H9 (cell line): ENCODE data around the gene MBTD1. TPM values are rescaled to one million over a fixed set of nuclear protein-coding genes. Genes with fewer than 3 reads are reported as not detected.
A peak's percentile ranks its signal among the peaks of the same experiment; 100 is the strongest.

Experiments used
- DNase-seq: peaks from one replicate; pipeline ENCODE4 v3.0.0-alpha.2; 2017
- H2AFZ ChIP-seq: one replicate; pipeline ENCODE4 v1.6.1; 2013; ENCODE audit warnings: mild to moderate bottlenecking, low read length, control low read depth, moderate library complexity
- H2AK5ac ChIP-seq: 2 replicates; pipeline ENCODE4 v1.6.1; 2013; ENCODE audit warnings: low read length, control low read depth, mixed read lengths; ENCODE audit not compliant: insufficient read length
- H2BK120ac ChIP-seq: one replicate; pipeline ENCODE4 v1.6.1; 2013; ENCODE audit warnings: low read depth, mild to moderate bottlenecking, low read length, control low read depth, inconsistent platforms; ENCODE audit not compliant: poor library complexity, severe bottlenecking
- H2BK12ac ChIP-seq: 2 replicates; pipeline ENCODE4 v1.6.1; 2013; ENCODE audit warnings: low read length, control low read depth, mixed read lengths, low read depth; ENCODE audit not compliant: insufficient read length
- H2BK15ac ChIP-seq: 2 replicates; pipeline ENCODE4 v1.6.1; 2013; ENCODE audit warnings: low read depth, low read length, control low read depth
- H2BK20ac ChIP-seq: one replicate; pipeline ENCODE4 v1.6.1; 2013; ENCODE audit warnings: low read depth, mild to moderate bottlenecking, low read length, control low read depth, inconsistent platforms; ENCODE audit not compliant: poor library complexity, severe bottlenecking
- H2BK5ac ChIP-seq: 2 replicates; pipeline ENCODE4 v1.6.1; 2013; ENCODE audit warnings: low read length, control low read depth, mixed read lengths; ENCODE audit not compliant: insufficient read length
- H3K14ac ChIP-seq: 2 replicates; pipeline ENCODE4 v1.6.1; 2013; ENCODE audit warnings: low read length, control low read depth; ENCODE audit not compliant: insufficient read depth
- H3K18ac ChIP-seq: 2 replicates; pipeline ENCODE4 v1.6.1; 2013; ENCODE audit warnings: low read depth, mild to moderate bottlenecking, mixed read lengths, low read length, control low read depth; ENCODE audit not compliant: insufficient read length
- H3K23ac ChIP-seq: 2 replicates; pipeline ENCODE4 v1.6.1; 2013; ENCODE audit warnings: low read length, control low read depth, mixed read lengths, low read depth; ENCODE audit not compliant: insufficient read length
- H3K23me2 ChIP-seq: 2 replicates; pipeline ENCODE4 v1.6.1; 2013; ENCODE audit warnings: low read depth, mild to moderate bottlenecking, mixed read lengths, low read length, control low read depth; ENCODE audit not compliant: insufficient read length, poor library complexity, severe bottlenecking
- H3K27ac ChIP-seq: 2 replicates; pipeline ENCODE4 v1.5.1; 2013; ENCODE audit warnings: low read length, control low read depth, mixed read lengths, low read depth; ENCODE audit not compliant: insufficient read length
- H3K27me3 ChIP-seq: 2 replicates; pipeline ENCODE4 v1.6.1; 2013; ENCODE audit warnings: low read length, control low read depth, inconsistent platforms; ENCODE audit not compliant: insufficient read depth
- H3K4ac ChIP-seq: 2 replicates; pipeline ENCODE4 v1.6.1; 2013; ENCODE audit warnings: low read depth, mild to moderate bottlenecking, control low read depth, inconsistent platforms, low read length, moderate library complexity
- H3K4me1 ChIP-seq: 2 replicates; pipeline ENCODE4 v1.6.1; 2013; ENCODE audit warnings: low read length, control low read depth, inconsistent platforms; ENCODE audit not compliant: insufficient read depth
- H3K4me2 ChIP-seq: 2 replicates; pipeline ENCODE4 v1.6.1; 2013; ENCODE audit warnings: low read length, control low read depth, mixed read lengths; ENCODE audit not compliant: insufficient read length, insufficient read depth
- H3K56ac ChIP-seq: 2 replicates; pipeline ENCODE4 v1.6.1; 2013; ENCODE audit warnings: low read depth, mild to moderate bottlenecking, mixed read lengths, low read length, control low read depth; ENCODE audit not compliant: insufficient read length
- H3K79me1 ChIP-seq: 2 replicates; pipeline ENCODE4 v1.6.1; 2013; ENCODE audit warnings: low read depth, mild to moderate bottlenecking, moderate library complexity, low read length, control low read depth, inconsistent platforms; ENCODE audit not compliant: insufficient read depth, poor library complexity, severe bottlenecking
- H3K79me2 ChIP-seq: 2 replicates; pipeline ENCODE4 v1.6.1; 2013; ENCODE audit warnings: low read length, control low read depth, inconsistent platforms; ENCODE audit not compliant: insufficient read depth
- H3K9ac ChIP-seq: 2 replicates; pipeline ENCODE4 v1.6.1; 2013; ENCODE audit warnings: low read length, control low read depth, mixed read lengths; ENCODE audit not compliant: insufficient read length; ENCODE audit errors: extremely low read depth
- H3K9me3 ChIP-seq: one replicate; pipeline ENCODE4 v1.6.1; 2013; ENCODE audit warnings: low read depth, low read length, inconsistent platforms; ENCODE audit not compliant: control insufficient read depth
- H3T11ph ChIP-seq: one replicate; pipeline ENCODE4 v1.6.1; 2013; ENCODE audit warnings: mild to moderate bottlenecking, low read length, control low read depth, inconsistent platforms
- H4K20me1 ChIP-seq: one replicate; pipeline ENCODE4 v1.6.1; 2013; ENCODE audit not compliant: control insufficient read depth, insufficient read length, insufficient read depth
- H4K5ac ChIP-seq: 2 replicates; pipeline ENCODE4 v1.6.1; 2013; ENCODE audit warnings: low read depth, mild to moderate bottlenecking, mixed read lengths, low read length, control low read depth; ENCODE audit not compliant: insufficient read length
- H4K8ac ChIP-seq: replicated peaks from 2 replicates; pipeline ENCODE4 v1.6.1; 2013; ENCODE audit warnings: low read length, control low read depth, mixed read lengths, low read depth; ENCODE audit not compliant: insufficient read length
- H4K91ac ChIP-seq: 2 replicates; pipeline ENCODE4 v1.6.1; 2013; ENCODE audit warnings: low read depth, mild to moderate bottlenecking, moderate library complexity, mixed read lengths, low read length, control low read depth; ENCODE audit not compliant: insufficient read length
- H3K27ac Mint-ChIP-seq, 3 experiments: 2 replicates in 2 of 3; 3 replicates in 1 of 3; pipeline ENCODE4 v1.8.0; 2020 to 2021; ENCODE audit warnings: mixed read lengths in 3 of 3, mild to moderate bottlenecking in 1 of 3, moderate library complexity in 1 of 3
- H3K27me3 Mint-ChIP-seq: 2 replicates; pipeline ENCODE4 v1.8.0; 2021; ENCODE audit warnings: low read depth, mild to moderate bottlenecking, moderate library complexity, mixed read lengths
- H3K36me3 Mint-ChIP-seq, 3 experiments: 2 replicates in 2 of 3; 3 replicates in 1 of 3; pipeline ENCODE4 v1.8.0; 2020 to 2021; ENCODE audit warnings: low read depth in 3 of 3, mixed read lengths in 3 of 3; ENCODE audit not compliant: insufficient read depth in 1 of 3
- H3K4me1 Mint-ChIP-seq, 2 experiments: 2 replicates each; pipeline ENCODE4 v1.8.0; 2020; ENCODE audit warnings: mixed read lengths in 2 of 2
- H3K4me3 Mint-ChIP-seq, 2 experiments: 2 replicates in 1 of 2; 3 replicates in 1 of 2; pipeline ENCODE4 v1.8.0; 2020 to 2021; ENCODE audit warnings: mild to moderate bottlenecking in 2 of 2, mixed read lengths in 2 of 2, moderate library complexity in 1 of 2
- H3K9me3 Mint-ChIP-seq, 2 experiments: 2 replicates in 1 of 2; 3 replicates in 1 of 2; pipeline ENCODE4 v1.8.0; 2020; ENCODE audit warnings: mild to moderate bottlenecking in 2 of 2, mixed read lengths in 2 of 2, moderate library complexity in 1 of 2
- WGBS: extraction: QIAGEN DNeasy Blood & Tissue Kit; methylation state at CpG from one replicate; pipeline ENCODE4 v1.1.7; 2013; ENCODE audit warnings: missing lambda C conversion rate, low lambda C conversion rate, mixed read lengths; ENCODE audit not compliant: insufficient read length; ENCODE audit errors: extremely low coverage; 5-methylcytosine and 5-hydroxymethylcytosine counted together
- total RNA-seq: library from RNA; stranded (reverse); gene quantifications from 2 replicates; pipeline ENCODE4 v1.2.1, GENCODE V29; 2021
- TF ChIP-seq, protein P1 (sequence below): fragments of 200-600 bp; sonication (generic); conservative IDR thresholded peaks from 3 replicates; pipeline ENCODE4 v1.8.0; 2021; ENCODE audit warnings: antibody characterized with exemption, mild to moderate bottlenecking

The MBTD1 gene
- total RNA-seq, 1 experiment from 2014 or later, result 49.6 TPM

DNA sequence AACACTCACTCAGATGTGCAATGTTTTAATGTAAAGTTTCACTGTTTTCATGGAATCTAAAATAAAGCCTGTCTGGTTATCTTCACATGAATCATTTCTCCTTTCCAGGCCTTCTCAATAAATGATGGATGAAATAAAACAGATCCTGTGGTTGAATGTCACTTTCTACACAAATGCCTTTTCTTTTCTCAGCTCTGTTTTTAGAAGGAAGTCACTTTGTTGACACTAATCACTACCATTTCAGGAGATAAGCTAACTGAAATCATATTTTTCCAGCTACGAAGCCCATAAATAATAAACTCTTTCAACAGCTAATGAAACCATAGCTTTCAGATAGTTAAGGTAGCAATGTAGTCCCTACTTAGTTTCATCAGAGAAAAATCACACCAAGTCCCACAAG, 75.7 kb downstream of the MBTD1 start:
- Histone ChIP-seq H4K8ac (no peak overlapping the region), H4K91ac (no peak overlapping the region), H3K23me2 (no peaks in the 10 kb centered on the region), H2AK5ac (no peak overlapping the region), H2BK120ac (no peak overlapping the region), H3K79me2 (no peaks in the 10 kb centered on the region), H3K4me1 (no peaks in the 10 kb centered on the region), H3K9ac (no peak overlapping the region), H3K4me2 (no peak overlapping the region), H3K9me3 (no peaks in the 10 kb centered on the region), H4K5ac (no peak overlapping the region), H2BK5ac (no peak overlapping the region), H3K27ac (no peak overlapping the region), H3T11ph (no peak overlapping the region), H2BK15ac (no peak overlapping the region), H3K14ac (no peak overlapping the region), H4K20me1 (no peaks in the 10 kb centered on the region), H3K27me3 (no peaks in the 10 kb centered on the region), H3K4ac (no peak overlapping the region), H3K18ac (no peak overlapping the region), H2AFZ (no peak overlapping the region), H3K56ac (no peak overlapping the region), H2BK12ac (no peak overlapping the region), H3K23ac (no peak overlapping the region), H3K79me1 (no peaks in the 10 kb centered on the region), H2BK20ac (no peak overlapping the region)
- Mint-ChIP-seq H3K27me3 (no peaks in the 10 kb centered on the region), H3K27ac (peak overlapping the region in 1 of 3 experiments; percentile 11; a peak in 1 of 7 replicates), H3K9me3 (no peaks in the 10 kb centered on the region), H3K36me3 (peaks cover 18 to 80% (median 63%) of the 10 kb centered on the region in 3 experiments; a peak in 6 of 7 replicates), H3K4me1 (no peaks in the 10 kb centered on the region), H3K4me3 (no peak overlapping the region)
- TF ChIP-seq, protein P1, sequence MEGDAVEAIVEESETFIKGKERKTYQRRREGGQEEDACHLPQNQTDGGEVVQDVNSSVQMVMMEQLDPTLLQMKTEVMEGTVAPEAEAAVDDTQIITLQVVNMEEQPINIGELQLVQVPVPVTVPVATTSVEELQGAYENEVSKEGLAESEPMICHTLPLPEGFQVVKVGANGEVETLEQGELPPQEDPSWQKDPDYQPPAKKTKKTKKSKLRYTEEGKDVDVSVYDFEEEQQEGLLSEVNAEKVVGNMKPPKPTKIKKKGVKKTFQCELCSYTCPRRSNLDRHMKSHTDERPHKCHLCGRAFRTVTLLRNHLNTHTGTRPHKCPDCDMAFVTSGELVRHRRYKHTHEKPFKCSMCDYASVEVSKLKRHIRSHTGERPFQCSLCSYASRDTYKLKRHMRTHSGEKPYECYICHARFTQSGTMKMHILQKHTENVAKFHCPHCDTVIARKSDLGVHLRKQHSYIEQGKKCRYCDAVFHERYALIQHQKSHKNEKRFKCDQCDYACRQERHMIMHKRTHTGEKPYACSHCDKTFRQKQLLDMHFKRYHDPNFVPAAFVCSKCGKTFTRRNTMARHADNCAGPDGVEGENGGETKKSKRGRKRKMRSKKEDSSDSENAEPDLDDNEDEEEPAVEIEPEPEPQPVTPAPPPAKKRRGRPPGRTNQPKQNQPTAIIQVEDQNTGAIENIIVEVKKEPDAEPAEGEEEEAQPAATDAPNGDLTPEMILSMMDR, result no peak
- no peak for DNase-seq
- WGBS, result no CpG with 5 or more reads among the region's 1 CpG
